Stimulated activated memory B cell treated with anti-CD40 and anti-IgM and Interleukin-4, amounts not matched to agents 10 μg/mL and 1 μg/mL and 100 μg/mL, for 72 hours (primary cell): ENCODE results near the gene TRAPPC2.
"Not testable (repeated sequence)": the region's sequence is repeated elsewhere in the genome, so short reads cannot be mapped to it uniquely, and the experiment has no call there.

ENCODE experiments used
- ATAC-seq: fragments of 150-1000 bp; cut with Tn5 transposase; 2 replicates; pipeline ENCODE4 v1.10.0; 2021
- H3K27ac Mint-ChIP-seq: one replicate; pipeline ENCODE4 v1.8.0; 2022; ENCODE audit warnings: mild to moderate bottlenecking, mixed read lengths
- H3K27me3 Mint-ChIP-seq: one replicate; pipeline ENCODE4 v1.8.0; 2022; ENCODE audit warnings: mixed read lengths
- H3K36me3 Mint-ChIP-seq: one replicate; pipeline ENCODE4 v1.8.0; 2022; ENCODE audit warnings: mixed read lengths
- H3K4me1 Mint-ChIP-seq: one replicate; pipeline ENCODE4 v1.8.0; 2022; ENCODE audit warnings: mixed read lengths
- H3K4me3 Mint-ChIP-seq: one replicate; pipeline ENCODE4 v1.8.0; 2022; ENCODE audit warnings: mild to moderate bottlenecking, moderate library complexity, mixed read lengths
- H3K9me3 Mint-ChIP-seq: one replicate; pipeline ENCODE4 v1.8.0; 2022; ENCODE audit warnings: mixed read lengths

The TRAPPC2 gene

DNA sequence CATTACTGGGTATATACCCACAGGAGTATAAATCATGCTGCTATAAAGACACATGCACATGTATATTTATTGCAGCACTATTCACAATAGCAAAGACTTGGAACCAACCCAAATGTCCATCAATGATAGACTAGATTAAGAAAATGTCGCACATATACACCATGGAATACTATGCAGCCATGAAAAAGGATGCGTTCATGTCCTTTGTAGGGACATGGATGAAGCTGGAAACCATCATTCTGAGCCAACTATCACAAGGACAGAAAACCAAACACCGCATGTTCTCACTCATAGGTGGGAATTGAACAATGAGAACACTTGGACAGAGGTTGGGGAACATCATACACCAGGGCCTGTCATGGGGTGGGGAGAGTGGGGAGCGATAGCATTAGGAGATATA, 54.7 kb downstream of the TRAPPC2 start:
- H3K4me1 Mint-ChIP-seq, H3K4me3 Mint-ChIP-seq, H3K27ac Mint-ChIP-seq, ATAC-seq, H3K9me3 Mint-ChIP-seq, H3K27me3 Mint-ChIP-seq, H3K36me3 Mint-ChIP-seq: not testable (repeated sequence)

DNA sequence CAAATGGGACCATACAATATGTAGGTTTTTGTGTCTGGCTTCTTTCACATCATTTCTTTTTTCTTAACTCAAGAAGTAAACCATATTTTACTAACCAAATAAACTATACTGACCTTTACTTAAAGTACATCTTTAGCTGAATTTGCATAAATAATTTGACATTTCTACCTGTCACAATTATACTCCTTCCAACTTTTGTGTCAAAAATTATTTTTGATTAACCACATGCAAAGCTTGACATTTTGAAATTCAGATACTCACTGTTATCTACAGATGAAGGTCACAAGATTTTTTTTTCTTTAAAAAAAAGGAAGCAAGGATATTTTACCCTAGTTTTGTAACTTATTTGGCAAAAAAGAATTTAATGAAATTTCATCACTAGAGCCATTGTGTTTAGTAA, 57.5 kb downstream of the TRAPPC2 start:
- Mint-ChIP-seq H3K9me3 (no peaks in the 10 kb centered on the region), H3K27me3 (no peaks in the 10 kb centered on the region), H3K27ac (no peak overlapping the region), H3K36me3 (no peaks in the 10 kb centered on the region), H3K4me3 (no peak overlapping the region), H3K4me1 (peaks cover 6% of the 10 kb centered on the region)
- ATAC-seq = no peak

DNA sequence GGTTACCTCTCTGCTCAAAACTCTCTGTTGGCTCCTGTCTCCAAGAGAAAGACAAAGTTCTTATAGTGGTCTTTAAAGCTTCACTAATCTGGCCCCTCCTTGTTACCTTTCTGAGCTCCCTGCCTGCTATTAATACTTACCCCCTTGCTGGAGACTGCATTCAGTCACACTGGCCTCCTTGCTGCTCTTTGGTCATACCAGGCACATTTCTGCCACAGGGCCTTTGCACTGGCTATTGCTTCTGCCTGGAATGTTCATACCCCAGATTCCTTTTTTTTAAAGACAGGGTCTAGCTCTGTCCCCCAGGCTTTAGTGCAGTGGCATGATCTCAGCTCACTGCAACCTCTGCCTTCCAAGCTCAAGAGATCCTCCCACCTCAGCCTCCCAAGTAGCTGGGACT, 61.4 kb downstream of the TRAPPC2 start:
- Mint-ChIP-seq H3K9me3 (no peaks in the 10 kb centered on the region), H3K27ac (no peak overlapping the region), H3K27me3 (no peaks in the 10 kb centered on the region), H3K4me3 (no peak overlapping the region), H3K36me3 (peaks cover 8% of the 10 kb centered on the region), H3K4me1 (peaks cover 18% of the 10 kb centered on the region)
- ATAC-seq = no peak

DNA sequence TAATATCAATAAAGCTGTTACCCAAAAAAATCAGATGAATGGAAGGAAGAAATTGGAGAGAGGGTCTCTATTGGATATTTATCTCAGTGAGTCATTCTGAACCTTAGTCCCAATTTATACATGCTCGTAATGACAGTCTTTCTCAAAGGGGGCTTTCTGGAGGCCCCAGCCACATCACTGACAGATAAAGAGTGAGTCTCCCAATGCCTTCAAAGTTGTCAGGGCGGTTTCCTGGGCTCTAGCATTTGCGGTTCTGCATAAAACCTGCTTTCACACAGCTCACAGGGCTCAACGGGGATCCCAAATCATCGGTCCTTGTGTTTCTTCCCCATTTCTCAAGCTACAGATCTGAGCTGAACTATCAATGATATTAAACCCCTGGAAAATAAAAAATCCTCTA, 64.2 kb downstream of the TRAPPC2 start:
- Mint-ChIP-seq H3K9me3 (no peaks in the 10 kb centered on the region), H3K36me3 (peaks cover 8% of the 10 kb centered on the region), H3K27me3 (no peaks in the 10 kb centered on the region), H3K27ac (no peak overlapping the region), H3K4me1 (peaks cover 14% of the 10 kb centered on the region), H3K4me3 (no peak overlapping the region)
- no peak for ATAC-seq

DNA sequence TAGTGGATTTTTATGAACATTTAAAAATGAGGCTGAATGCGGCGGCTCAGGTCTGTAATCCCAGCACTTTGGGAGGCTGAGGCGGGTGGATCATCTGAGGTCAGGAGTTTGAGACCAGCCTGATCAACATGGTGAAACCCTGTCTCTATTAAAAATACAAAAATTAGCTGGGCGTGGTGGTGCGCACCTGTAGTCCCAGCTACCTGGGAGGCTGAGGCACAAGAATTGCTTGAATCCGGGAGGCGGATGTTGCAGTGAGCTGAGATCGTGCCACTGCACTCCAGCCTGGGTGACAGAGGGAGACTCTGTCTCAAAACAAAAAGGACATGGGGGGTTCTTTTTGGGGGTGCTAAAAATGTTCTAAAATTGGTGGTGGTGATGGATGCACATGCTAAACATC, 64.7 kb downstream of the TRAPPC2 start:
- H3K27ac Mint-ChIP-seq = peak overlapping the region; percentile 74
- ATAC-seq, H3K9me3 Mint-ChIP-seq, H3K36me3 Mint-ChIP-seq, H3K27me3 Mint-ChIP-seq: not testable (repeated sequence)
- peaks cover 12% of the 10 kb centered on the region for H3K4me1 Mint-ChIP-seq
- H3K4me3 Mint-ChIP-seq = peak overlapping the region; percentile 44

DNA sequence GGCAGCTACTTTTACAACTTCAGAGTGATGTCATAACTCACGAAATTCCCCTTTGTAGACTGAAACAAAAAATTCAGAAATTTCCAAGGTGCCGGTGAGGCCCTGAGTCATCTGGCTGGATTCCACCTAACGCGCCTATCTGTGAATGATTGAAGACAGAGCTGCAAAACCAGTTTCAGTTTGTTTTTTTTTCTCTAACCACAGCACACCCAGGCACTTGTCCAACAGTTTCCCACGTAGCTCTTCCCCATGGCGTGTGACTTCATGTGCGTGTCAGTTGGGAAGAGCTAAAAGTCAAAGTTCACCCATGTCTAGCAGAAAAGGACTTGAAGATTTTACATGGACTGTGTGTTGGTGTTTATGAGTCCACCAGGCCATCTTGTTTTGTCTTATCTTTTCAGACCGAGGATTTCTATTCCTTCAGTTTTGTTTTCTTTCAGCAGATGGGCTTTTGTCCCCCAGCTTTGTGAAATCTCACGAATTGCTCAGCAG, 65.1 kb downstream of the TRAPPC2 start:
- Mint-ChIP-seq H3K36me3 (peaks cover 8% of the 10 kb centered on the region), H3K4me3 (peak overlapping the region; percentile 44), H3K27me3 (no peaks in the 10 kb centered on the region), H3K9me3 (no peaks in the 10 kb centered on the region), H3K4me1 (peaks cover 12% of the 10 kb centered on the region), H3K27ac (peak overlapping the region; percentile 74)
- ATAC-seq = peak; percentile 87

DNA sequence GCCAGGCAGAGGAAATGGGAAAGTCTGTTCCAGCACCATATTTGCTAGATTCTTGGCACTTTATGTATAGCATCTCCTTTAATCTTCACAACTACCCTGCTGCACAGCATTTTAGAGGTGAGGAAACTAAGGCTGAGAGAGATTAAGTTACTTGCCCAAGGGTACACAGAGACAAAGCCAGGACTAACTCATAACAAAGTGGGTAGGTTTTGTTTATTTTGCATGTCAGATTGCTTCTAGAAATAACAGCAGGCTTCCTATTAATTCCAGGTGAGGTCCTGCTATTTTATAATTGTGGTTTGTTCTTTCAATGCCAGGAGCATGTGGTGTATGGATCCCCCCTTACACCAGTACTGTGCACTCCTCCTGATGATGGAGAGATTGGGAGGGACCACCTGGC, 66.5 kb downstream of the TRAPPC2 start:
- peaks cover 12% of the 10 kb centered on the region for H3K4me1 Mint-ChIP-seq
- ATAC-seq = no peak
- H3K27me3 Mint-ChIP-seq = no peaks in the 10 kb centered on the region
- H3K27ac Mint-ChIP-seq = no peak overlapping the region
- H3K36me3 Mint-ChIP-seq = peaks cover 8% of the 10 kb centered on the region
- H3K4me3 Mint-ChIP-seq = no peak overlapping the region
- no peaks in the 10 kb centered on the region for H3K9me3 Mint-ChIP-seq

DNA sequence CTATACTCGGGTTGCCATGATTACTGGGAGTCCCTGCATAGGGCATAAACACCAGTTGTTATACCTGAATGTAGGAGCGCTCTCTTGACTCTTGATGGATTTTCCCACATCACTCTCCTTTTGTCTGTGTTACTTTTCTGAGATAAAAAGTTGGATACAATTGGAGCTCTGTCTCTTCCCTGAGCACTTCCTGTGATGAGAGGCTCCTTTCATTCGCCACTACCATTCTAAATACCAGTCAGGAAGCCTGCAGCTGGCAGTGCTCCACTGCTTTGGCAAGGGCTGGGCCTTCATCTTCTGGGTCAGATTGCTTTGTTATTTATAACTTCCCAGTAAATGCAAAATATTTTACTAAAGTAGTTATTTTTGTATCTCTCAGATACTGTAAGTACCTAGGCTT, 67.6 kb downstream of the TRAPPC2 start:
- H3K4me1 Mint-ChIP-seq = peaks cover 12% of the 10 kb centered on the region
- H3K27ac Mint-ChIP-seq = no peak overlapping the region
- H3K36me3 Mint-ChIP-seq = peaks cover 8% of the 10 kb centered on the region
- H3K9me3 Mint-ChIP-seq = no peaks in the 10 kb centered on the region
- ATAC-seq = no peak
- no peak overlapping the region for H3K4me3 Mint-ChIP-seq
- no peaks in the 10 kb centered on the region for H3K27me3 Mint-ChIP-seq

DNA sequence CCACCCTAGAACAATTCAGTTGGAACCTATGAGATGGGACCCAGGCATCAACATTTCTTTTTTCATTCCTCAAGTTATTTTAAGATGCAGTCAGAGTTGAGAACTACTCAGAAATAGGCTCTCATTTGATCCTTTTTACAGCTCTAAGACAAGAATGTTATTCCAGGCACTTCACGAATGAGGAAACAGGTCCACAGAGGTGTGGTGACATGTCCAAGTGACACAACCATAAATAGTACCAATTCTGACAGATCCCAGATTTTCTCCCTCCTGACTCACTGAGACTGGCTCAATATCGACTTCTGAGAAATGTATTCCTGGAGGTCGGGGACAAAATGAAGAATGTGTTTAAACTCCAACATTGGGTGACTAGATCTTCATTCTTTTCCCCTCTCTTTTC, 70.4 kb downstream of the TRAPPC2 start:
- Mint-ChIP-seq H3K4me1 (no peaks in the 10 kb centered on the region), H3K36me3 (peaks cover 6% of the 10 kb centered on the region), H3K27ac (no peak overlapping the region), H3K9me3 (no peaks in the 10 kb centered on the region), H3K4me3 (no peak overlapping the region), H3K27me3 (no peaks in the 10 kb centered on the region)
- no peak for ATAC-seq

DNA sequence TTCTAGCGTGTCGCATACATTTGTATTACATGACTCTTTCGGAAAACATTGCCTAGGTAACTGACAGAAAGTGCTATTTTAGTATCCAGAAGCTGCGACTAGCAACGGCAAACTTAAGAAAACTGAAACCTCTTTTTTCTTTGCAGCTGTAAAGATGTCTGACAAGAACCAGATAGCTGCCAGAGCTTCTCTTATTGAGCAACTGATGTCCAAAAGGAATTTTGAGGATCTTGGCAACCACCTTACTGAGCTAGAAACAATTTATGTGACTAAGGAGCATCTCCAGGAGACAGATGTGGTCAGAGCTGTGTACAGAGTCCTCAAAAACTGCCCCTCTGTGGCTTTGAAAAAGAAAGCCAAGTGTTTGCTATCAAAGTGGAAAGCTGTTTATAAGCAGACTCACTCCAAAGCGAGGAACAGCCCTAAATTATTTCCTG, 72.0 kb downstream of the TRAPPC2 start:
- Mint-ChIP-seq H3K4me3 (no peak overlapping the region), H3K27me3 (no peaks in the 10 kb centered on the region), H3K27ac (peak overlapping the region; percentile 46), H3K9me3 (no peaks in the 10 kb centered on the region), H3K36me3 (peaks cover 6% of the 10 kb centered on the region), H3K4me1 (no peaks in the 10 kb centered on the region)
- no peak for ATAC-seq
